Immature natural killer cell (primary cell): Measurements from ENCODE around the gene SOX1. TPM values are rescaled to one million over a fixed set of nuclear protein-coding genes. Genes with fewer than 3 reads are reported as not detected.

Experiments
- DNase-seq, 3 donors: peaks; one replicate each; pipeline ENCODE4 v3.0.0; 2022; ENCODE audit warnings: mixed read lengths in 1 of 3
- H3K27ac Mint-ChIP-seq, 6 donors: one replicate each; pipeline ENCODE4 v1.8.0; 2020; ENCODE audit warnings: mixed read lengths in 6 of 6, mild to moderate bottlenecking in 5 of 6, inconsistent platforms in 4 of 6, moderate library complexity in 3 of 6
- H3K27me3 Mint-ChIP-seq, 3 donors: one replicate each; pipeline ENCODE4 v1.8.0; 2020 to 2021; ENCODE audit warnings: low read depth in 3 of 3, mild to moderate bottlenecking in 3 of 3, mixed read lengths in 3 of 3, moderate library complexity in 3 of 3, inconsistent platforms in 1 of 3
- H3K36me3 Mint-ChIP-seq, 3 donors: one replicate each; pipeline ENCODE4 v1.8.0; 2020; ENCODE audit warnings: mixed read lengths in 3 of 3, inconsistent platforms in 2 of 3, mild to moderate bottlenecking in 2 of 3
- H3K4me1 Mint-ChIP-seq, 2 donors: one replicate each; pipeline ENCODE4 v1.8.0; 2020; ENCODE audit warnings: inconsistent platforms in 2 of 2, mild to moderate bottlenecking in 2 of 2, mixed read lengths in 2 of 2, moderate library complexity in 1 of 2
- H3K4me3 Mint-ChIP-seq, 5 donors: one replicate each; pipeline ENCODE4 v1.8.0; 2020; ENCODE audit warnings: mild to moderate bottlenecking in 5 of 5, mixed read lengths in 5 of 5, inconsistent platforms in 3 of 5, moderate library complexity in 3 of 5
- H3K9me3 Mint-ChIP-seq, 6 donors: one replicate each; pipeline ENCODE4 v1.8.0; 2020; ENCODE audit warnings: mild to moderate bottlenecking in 6 of 6, mixed read lengths in 6 of 6, inconsistent platforms in 4 of 6, moderate library complexity in 3 of 6
- polyA plus RNA-seq, 3 donors: library from polyadenylated mRNA; unstranded; fragments of 300-500 nt; fragmentation: Illumina TruSeq; gene quantifications; one replicate each; pipeline ENCODE4 v1.2.3, GENCODE V29; 2021

Gene SOX1
- polyA plus RNA-seq, 3 donors from 2014 or later: not detected

GRCh38 chr13:112092453-112092852, 25.5 kb downstream of the SOX1 start:
- H3K9me3 Mint-ChIP-seq: peaks cover 0 to under 1% (median 0%) of the 10 kb centered on the region in 6 donors
- no peaks in the 10 kb centered on the region for H3K36me3 Mint-ChIP-seq
- H3K27me3 Mint-ChIP-seq: peaks cover 0 to 15% (median 9%) of the 10 kb centered on the region in 3 donors
- DNase-seq: no peak
- no peak overlapping the region for H3K4me3 Mint-ChIP-seq
- no peak overlapping the region for H3K27ac Mint-ChIP-seq
- no peaks in the 10 kb centered on the region for H3K4me1 Mint-ChIP-seq

GRCh38 chr13:112095354-112095753, 28.4 kb downstream of the SOX1 start:
- Mint-ChIP-seq H3K9me3 (no peaks in the 10 kb centered on the region), H3K4me3 (no peak overlapping the region), H3K36me3 (no peaks in the 10 kb centered on the region), H3K27ac (no peak overlapping the region), H3K27me3 (peaks cover 1 to 15% (median 13%) of the 10 kb centered on the region in 3 donors), H3K4me1 (no peaks in the 10 kb centered on the region)
- no peak for DNase-seq

GRCh38 chr13:112096959-112097358, 30.0 kb downstream of the SOX1 start:
- no peak overlapping the region for H3K27ac Mint-ChIP-seq
- H3K36me3 Mint-ChIP-seq: no peaks in the 10 kb centered on the region
- H3K27me3 Mint-ChIP-seq: peaks cover 3 to 14% (median 12%) of the 10 kb centered on the region in 3 donors
- no peak for DNase-seq
- H3K4me3 Mint-ChIP-seq: no peak overlapping the region
- no peaks in the 10 kb centered on the region for H3K4me1 Mint-ChIP-seq
- H3K9me3 Mint-ChIP-seq: no peaks in the 10 kb centered on the region

GRCh38 chr13:112097770-112098169, 30.8 kb downstream of the SOX1 start:
- Mint-ChIP-seq H3K4me1 (no peaks in the 10 kb centered on the region), H3K27ac (no peak overlapping the region), H3K27me3 (peaks cover 10 to 13% (median 12%) of the 10 kb centered on the region in 3 donors), H3K36me3 (no peaks in the 10 kb centered on the region), H3K9me3 (no peaks in the 10 kb centered on the region), H3K4me3 (no peak overlapping the region)
- DNase-seq: no peak

GRCh38 chr13:112098699-112099098, 31.8 kb downstream of the SOX1 start:
- peaks cover 10 to 13% (median 12%) of the 10 kb centered on the region in 3 donors for H3K27me3 Mint-ChIP-seq
- H3K9me3 Mint-ChIP-seq: no peaks in the 10 kb centered on the region
- no peaks in the 10 kb centered on the region for H3K36me3 Mint-ChIP-seq
- no peak overlapping the region for H3K4me3 Mint-ChIP-seq
- DNase-seq: no peak
- H3K4me1 Mint-ChIP-seq: no peaks in the 10 kb centered on the region
- no peak overlapping the region for H3K27ac Mint-ChIP-seq

GRCh38 chr13:112101360-112101930, 34.5 kb downstream of the SOX1 start:
- Mint-ChIP-seq H3K36me3 (no peaks in the 10 kb centered on the region), H3K4me3 (no peak overlapping the region), H3K4me1 (no peaks in the 10 kb centered on the region), H3K9me3 (no peaks in the 10 kb centered on the region), H3K27ac (no peak overlapping the region), H3K27me3 (peaks cover 6 to 11% (median 10%) of the 10 kb centered on the region in 3 donors)
- no peak for DNase-seq

- Mint-ChIP-seq H3K27me3 (peaks cover 10 to 13% (median 11%) of the 10 kb centered on the region in 3 donors), H3K4me3 (no peak overlapping the region), H3K4me1 (no peaks in the 10 kb centered on the region), H3K36me3 (no peaks in the 10 kb centered on the region), H3K9me3 (no peaks in the 10 kb centered on the region), H3K27ac (no peak overlapping the region)
- DNase-seq: no peak
Measured at GRCh38 chr13:112102243-112102642, 35.3 kb downstream of the SOX1 start.

- no peaks in the 10 kb centered on the region for H3K4me1 Mint-ChIP-seq
- no peaks in the 10 kb centered on the region for H3K36me3 Mint-ChIP-seq
- H3K4me3 Mint-ChIP-seq: no peak overlapping the region
- DNase-seq: no peak
- no peak overlapping the region for H3K27ac Mint-ChIP-seq
- H3K27me3 Mint-ChIP-seq: peaks cover 11 to 16% (median 13%) of the 10 kb centered on the region in 3 donors
- H3K9me3 Mint-ChIP-seq: no peaks in the 10 kb centered on the region
Measured at GRCh38 chr13:112103260-112103838, 36.4 kb downstream of the SOX1 start.

GRCh38 chr13:112103961-112104880, 37.3 kb downstream of the SOX1 start:
- Mint-ChIP-seq H3K27me3 (peaks cover 14 to 16% (median 15%) of the 10 kb centered on the region in 3 donors), H3K27ac (no peak overlapping the region)
- no peak for DNase-seq

GRCh38 chr13:112104881-112105234, 37.9 kb downstream of the SOX1 start:
- peaks cover 0 to 2% (median 0%) of the 10 kb centered on the region in 6 donors for H3K9me3 Mint-ChIP-seq
- H3K27ac Mint-ChIP-seq: no peak overlapping the region
- H3K4me3 Mint-ChIP-seq: no peak overlapping the region
- H3K27me3 Mint-ChIP-seq: peaks cover 14 to 18% (median 15%) of the 10 kb centered on the region in 3 donors
- H3K36me3 Mint-ChIP-seq: peaks cover 0 to 4% (median 0%) of the 10 kb centered on the region in 3 donors
- no peak for DNase-seq
- no peaks in the 10 kb centered on the region for H3K4me1 Mint-ChIP-seq

More at GRCh38 chr13:112103961-112104880, 37.3 kb downstream of the SOX1 start:
- Mint-ChIP-seq H3K9me3 (peaks cover 0 to 2% (median 0%) of the 10 kb centered on the region in 6 donors), H3K36me3 (peaks cover 0 to 4% (median 0%) of the 10 kb centered on the region in 3 donors), H3K4me3 (no peak overlapping the region), H3K4me1 (no peaks in the 10 kb centered on the region)

- no peaks in the 10 kb centered on the region for H3K4me1 Mint-ChIP-seq
- H3K9me3 Mint-ChIP-seq: peaks cover 0 to 2% (median 0%) of the 10 kb centered on the region in 6 donors
- H3K36me3 Mint-ChIP-seq: peaks cover 0 to 4% (median 0%) of the 10 kb centered on the region in 3 donors
- H3K4me3 Mint-ChIP-seq: no peak overlapping the region
- H3K27ac Mint-ChIP-seq: no peak overlapping the region
- peaks cover 14 to 15% (median 15%) of the 10 kb centered on the region in 3 donors for H3K27me3 Mint-ChIP-seq
- no peak for DNase-seq
Measured at GRCh38 chr13:112105244-112105681, 38.3 kb downstream of the SOX1 start.

- no peaks in the 10 kb centered on the region for H3K4me1 Mint-ChIP-seq
- peaks cover 0 to 4% (median 0%) of the 10 kb centered on the region in 3 donors for H3K36me3 Mint-ChIP-seq
- DNase-seq: no peak
- no peak overlapping the region for H3K27ac Mint-ChIP-seq
- peaks cover 0 to 2% (median 0%) of the 10 kb centered on the region in 6 donors for H3K9me3 Mint-ChIP-seq
- H3K27me3 Mint-ChIP-seq: peaks cover 14 to 16% (median 15%) of the 10 kb centered on the region in 3 donors
- H3K4me3 Mint-ChIP-seq: no peak overlapping the region
Measured at GRCh38 chr13:112105892-112106291, 38.9 kb downstream of the SOX1 start.

GRCh38 chr13:112106478-112107141, 39.7 kb downstream of the SOX1 start:
- no peaks in the 10 kb centered on the region for H3K4me1 Mint-ChIP-seq
- H3K9me3 Mint-ChIP-seq: peaks cover 0 to 2% (median 0%) of the 10 kb centered on the region in 6 donors
- peaks cover 13 to 20% (median 15%) of the 10 kb centered on the region in 3 donors for H3K27me3 Mint-ChIP-seq
- peaks cover 0 to 4% (median 0%) of the 10 kb centered on the region in 3 donors for H3K36me3 Mint-ChIP-seq
- H3K4me3 Mint-ChIP-seq: no peak overlapping the region
- no peak for DNase-seq
- H3K27ac Mint-ChIP-seq: no peak overlapping the region
